Measurements from ENCODE around the gene TSKU. TPM values are rescaled to one million over a fixed set of nuclear protein-coding genes. Genes with fewer than 3 reads are reported as not detected.
A peak's percentile ranks its signal among the peaks of the same experiment; 100 is the strongest.

Gene TSKU
- total RNA-seq, 2 donors from 2014 or later: 39.6 to 41.3 TPM

GRCh38 chr11:76764941-76765665, 18.1 kb upstream of the TSKU start:
- peaks cover 26% of the 10 kb centered on the region for H3K4me1 ChIP-seq
- TF ChIP-seq CTCF (IDR thresholded peaks at IDR 0.05): no peak
- no peaks in the 10 kb centered on the region for H3K36me3 ChIP-seq
- H3K4me3 ChIP-seq: no peak overlapping the region
- H3K27me3 ChIP-seq: no peaks in the 10 kb centered on the region
- intact Hi-C loops (cut with DNase I): no loop called here
- H3K9me3 ChIP-seq: no peaks in the 10 kb centered on the region
- H3K27ac ChIP-seq: no peak overlapping the region
- H3K9ac ChIP-seq (ENCODE audit: low read depth in 2 of 2, low read length in 2 of 2): no peak overlapping the region
- DNase-seq: no peak

- Histone ChIP-seq H3K27me3 (no peaks in the 10 kb centered on the region), H3K27ac (no peak overlapping the region), H3K9ac (ENCODE audit: low read depth in 2 of 2, low read length in 2 of 2) (no peak overlapping the region), H3K36me3 (no peaks in the 10 kb centered on the region), H3K4me3 (no peak overlapping the region), H3K9me3 (no peaks in the 10 kb centered on the region), H3K4me1 (peaks cover 29% of the 10 kb centered on the region)
- no peak for TF ChIP-seq CTCF (IDR thresholded peaks at IDR 0.05)
- DNase-seq: no peak
- intact Hi-C loops (cut with DNase I): no loop called here
These were observed 17.2 kb upstream of the TSKU start for GRCh38 chr11:76765863-76766350.

- H3K4me1 ChIP-seq: peaks cover 32% of the 10 kb centered on the region
- no peaks in the 10 kb centered on the region for H3K36me3 ChIP-seq
- H3K4me3 ChIP-seq: no peak overlapping the region
- H3K27me3 ChIP-seq: no peaks in the 10 kb centered on the region
- H3K9me3 ChIP-seq: no peaks in the 10 kb centered on the region
- no peak overlapping the region for H3K27ac ChIP-seq
- no peak overlapping the region for H3K9ac ChIP-seq (ENCODE audit: low read depth in 2 of 2, low read length in 2 of 2)
- TF ChIP-seq CTCF (IDR thresholded peaks at IDR 0.05): no peak
- intact Hi-C loops (cut with DNase I): no loop called here
- no peak for DNase-seq
These were observed 16.6 kb upstream of the TSKU start for GRCh38 chr11:76766521-76766920.

GRCh38 chr11:76767659-76768058, 15.5 kb upstream of the TSKU start:
- no peak for DNase-seq
- Histone ChIP-seq H3K27me3 (no peaks in the 10 kb centered on the region), H3K4me1 (peaks cover 40% of the 10 kb centered on the region), H3K36me3 (no peaks in the 10 kb centered on the region), H3K9ac (ENCODE audit: low read depth in 2 of 2, low read length in 2 of 2) (peak overlapping the region; percentile 51 to 90), H3K27ac (peak overlapping the region; percentile 91), H3K4me3 (no peak overlapping the region), H3K9me3 (no peaks in the 10 kb centered on the region)
- intact Hi-C loops (cut with DNase I): no loop called here
- no peak for TF ChIP-seq CTCF (IDR thresholded peaks at IDR 0.05)

- TF ChIP-seq CTCF (IDR thresholded peaks at IDR 0.05): no peak
- peak; percentile 69 for DNase-seq
- peak overlapping the region; percentile 91 for H3K27ac ChIP-seq
- no peaks in the 10 kb centered on the region for H3K27me3 ChIP-seq
- H3K36me3 ChIP-seq: no peaks in the 10 kb centered on the region
- no peaks in the 10 kb centered on the region for H3K9me3 ChIP-seq
- H3K4me1 ChIP-seq: peaks cover 40% of the 10 kb centered on the region
- no peak overlapping the region for H3K4me3 ChIP-seq
- intact Hi-C loops (cut with DNase I): no loop called here
- peak overlapping the region; percentile 51 to 90 for H3K9ac ChIP-seq (ENCODE audit: low read depth in 2 of 2, low read length in 2 of 2)
These were observed 14.9 kb upstream of the TSKU start for GRCh38 chr11:76768088-76768908.
